SK-N-MC (cell line): Measurements from ENCODE around the gene SLC6A19.

ENCODE experiments used
- EZH2 ChIP-seq: fragments of 200-600 bp; sonication (generic); IDR thresholded peaks from one replicate; pipeline ENCODE4 v1.6.1; 2017; ENCODE audit warnings: antibody characterized with exemption
- POLR2AphosphoS5 ChIP-seq: IDR thresholded peaks from 2 replicates; pipeline ENCODE4 v1.6.1; 2012; ENCODE audit warnings: mild to moderate bottlenecking, low read depth, low read length, borderline replicate concordance

DNA sequence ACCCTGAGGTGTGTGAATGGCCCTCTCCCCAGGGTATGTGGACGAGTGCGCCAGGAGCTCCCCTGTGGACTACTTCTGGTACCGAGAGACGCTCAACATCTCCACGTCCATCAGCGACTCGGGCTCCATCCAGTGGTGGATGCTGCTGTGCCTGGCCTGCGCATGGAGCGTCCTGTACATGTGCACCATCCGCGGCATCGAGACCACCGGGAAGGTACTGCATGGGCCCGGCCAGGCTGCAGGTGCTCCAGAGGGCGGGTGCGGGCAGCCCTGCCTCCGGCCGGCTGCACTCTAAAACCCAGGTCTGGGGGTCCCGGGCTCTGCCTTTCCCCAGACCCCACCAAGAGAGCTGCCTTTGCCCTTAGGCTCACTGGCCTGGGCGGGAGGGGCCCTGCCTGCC is 10.9 kb downstream of the SLC6A19 start:
- TF ChIP-seq POLR2AphosphoS5 (no peak), EZH2 (no peak)
